Ishikawa (cell line): ENCODE measurements around the gene CUEDC1.

Source experiments
- CEBPB ChIP-seq: IDR thresholded peaks from 2 replicates; pipeline ENCODE4 v1.6.1; 2012
- CREB1 ChIP-seq: IDR thresholded peaks from 2 replicates; pipeline ENCODE4 v1.6.1; 2012; ENCODE audit warnings: low read depth
- EGR1 ChIP-seq: IDR thresholded peaks from 2 replicates; pipeline ENCODE4 v1.6.1; 2012
- EP300 ChIP-seq: IDR thresholded peaks from 2 replicates; pipeline ENCODE4 v1.6.1; 2012; ENCODE audit warnings: borderline replicate concordance
- FOXM1 ChIP-seq: IDR thresholded peaks from 2 replicates; pipeline ENCODE4 v1.6.1; 2012; ENCODE audit warnings: low read depth, borderline replicate concordance
- NFIC ChIP-seq: IDR thresholded peaks from 2 replicates; pipeline ENCODE4 v1.6.1; 2012
- RAD21 ChIP-seq: IDR thresholded peaks from 2 replicates; pipeline ENCODE4 v1.6.1; 2012; ENCODE audit warnings: low read depth
- TAF1 ChIP-seq: IDR thresholded peaks from 2 replicates; pipeline ENCODE4 v1.6.1; 2012; ENCODE audit warnings: low read depth, mild to moderate bottlenecking
- TCF12 ChIP-seq: IDR thresholded peaks from 2 replicates; pipeline ENCODE4 v1.6.1; 2012; ENCODE audit warnings: low read depth
- TEAD4 ChIP-seq: IDR thresholded peaks from 2 replicates; pipeline ENCODE4 v1.6.1; 2012
- YY1 ChIP-seq: IDR thresholded peaks from 2 replicates; pipeline ENCODE4 v1.6.1; 2012; ENCODE audit warnings: low read depth
- ZBTB7A ChIP-seq: IDR thresholded peaks from 2 replicates; pipeline ENCODE4 v1.6.1; 2012; ENCODE audit warnings: low read depth
- TF ChIP-seq, protein P1 (sequence below): IDR thresholded peaks from 2 replicates; pipeline ENCODE4 v1.6.1; 2012
- TF ChIP-seq, protein P2 (sequence below): IDR thresholded peaks from 2 replicates; pipeline ENCODE4 v1.6.1; 2012
- TF ChIP-seq, protein P3 (sequence below): IDR thresholded peaks from 2 replicates; pipeline ENCODE4 v1.6.1; 2012; ENCODE audit warnings: low read depth, mild to moderate bottlenecking

The CUEDC1 gene

DNA sequence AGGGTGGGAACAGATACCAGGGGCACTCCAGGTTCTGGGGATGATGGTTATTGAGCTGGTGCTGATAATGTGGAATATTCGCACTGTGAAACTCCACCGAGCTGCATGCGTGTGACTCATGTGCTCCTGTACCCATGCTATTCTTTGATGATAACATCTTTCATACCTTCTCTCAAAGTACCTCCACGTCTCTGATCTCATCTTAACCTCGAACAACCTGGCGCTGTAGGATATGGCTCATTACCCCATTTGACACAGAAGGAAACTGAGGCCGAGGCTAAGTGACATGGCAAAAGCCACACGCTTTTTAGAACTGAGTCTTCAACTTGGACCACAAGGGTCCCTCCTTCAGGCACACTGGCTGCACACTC is 75.1 kb downstream of the CUEDC1 start:
- TF ChIP-seq CREB1, result no peak
- TF ChIP-seq, protein P1, sequence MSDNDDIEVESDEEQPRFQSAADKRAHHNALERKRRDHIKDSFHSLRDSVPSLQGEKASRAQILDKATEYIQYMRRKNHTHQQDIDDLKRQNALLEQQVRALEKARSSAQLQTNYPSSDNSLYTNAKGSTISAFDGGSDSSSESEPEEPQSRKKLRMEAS, result no peak
- no peak for TF ChIP-seq TEAD4
- TF ChIP-seq EGR1, result no peak
- TF ChIP-seq RAD21, result no peak
- TF ChIP-seq, protein P2, sequence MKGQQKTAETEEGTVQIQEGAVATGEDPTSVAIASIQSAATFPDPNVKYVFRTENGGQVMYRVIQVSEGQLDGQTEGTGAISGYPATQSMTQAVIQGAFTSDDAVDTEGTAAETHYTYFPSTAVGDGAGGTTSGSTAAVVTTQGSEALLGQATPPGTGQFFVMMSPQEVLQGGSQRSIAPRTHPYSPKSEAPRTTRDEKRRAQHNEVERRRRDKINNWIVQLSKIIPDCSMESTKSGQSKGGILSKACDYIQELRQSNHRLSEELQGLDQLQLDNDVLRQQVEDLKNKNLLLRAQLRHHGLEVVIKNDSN, result no peak
- TF ChIP-seq EP300, result no peak
- no peak for TF ChIP-seq NFIC
- TF ChIP-seq CEBPB, result no peak
- TF ChIP-seq TAF1, result no peak
- TF ChIP-seq TCF12, result no peak
- no peak for TF ChIP-seq FOXM1

DNA sequence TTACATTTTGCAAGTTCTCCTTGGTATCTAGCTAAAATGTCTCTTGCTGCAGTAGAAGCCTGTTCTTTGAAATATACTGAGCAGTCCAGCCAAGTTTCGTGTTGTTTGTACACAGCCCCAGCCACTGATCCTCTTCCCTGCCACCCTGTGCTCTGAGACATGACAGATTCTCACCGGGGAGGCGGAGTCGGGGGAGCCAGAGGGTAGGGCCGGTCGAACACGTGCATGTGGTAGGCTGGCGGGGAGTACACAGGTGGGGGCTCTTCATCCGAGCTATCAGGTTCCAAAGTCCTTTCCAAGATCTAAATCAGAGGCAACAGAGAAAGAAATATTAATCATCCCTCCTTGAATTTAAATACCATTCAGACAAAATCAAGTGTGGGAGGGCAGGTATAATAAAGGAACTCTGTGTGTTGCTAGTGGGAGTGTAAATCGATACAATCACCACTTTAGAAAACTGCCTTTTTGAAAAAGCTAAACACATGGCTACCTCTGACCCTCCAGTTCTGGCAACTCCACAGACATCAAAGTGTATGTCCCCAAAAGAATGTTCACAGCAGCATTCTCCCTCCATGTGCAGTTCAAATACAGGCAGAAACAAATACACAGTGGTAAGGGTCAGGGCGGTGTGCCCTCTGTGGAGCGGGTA is 75.7 kb downstream of the CUEDC1 start:
- TF ChIP-seq TCF12 (peak; percentile 97), CEBPB (no peak), EP300 (peak; percentile 95), EGR1 (0 out of 2 replicates have a peak, but pooled peaks have one; percentile 27), RAD21 (no peak), TEAD4 (peak; percentile 24), FOXM1 (peak; percentile 91), TAF1 (no peak), NFIC (peak; percentile 87), CREB1 (no peak), YY1 (no peak), ZBTB7A (no peak)
- TF ChIP-seq, protein P3, sequence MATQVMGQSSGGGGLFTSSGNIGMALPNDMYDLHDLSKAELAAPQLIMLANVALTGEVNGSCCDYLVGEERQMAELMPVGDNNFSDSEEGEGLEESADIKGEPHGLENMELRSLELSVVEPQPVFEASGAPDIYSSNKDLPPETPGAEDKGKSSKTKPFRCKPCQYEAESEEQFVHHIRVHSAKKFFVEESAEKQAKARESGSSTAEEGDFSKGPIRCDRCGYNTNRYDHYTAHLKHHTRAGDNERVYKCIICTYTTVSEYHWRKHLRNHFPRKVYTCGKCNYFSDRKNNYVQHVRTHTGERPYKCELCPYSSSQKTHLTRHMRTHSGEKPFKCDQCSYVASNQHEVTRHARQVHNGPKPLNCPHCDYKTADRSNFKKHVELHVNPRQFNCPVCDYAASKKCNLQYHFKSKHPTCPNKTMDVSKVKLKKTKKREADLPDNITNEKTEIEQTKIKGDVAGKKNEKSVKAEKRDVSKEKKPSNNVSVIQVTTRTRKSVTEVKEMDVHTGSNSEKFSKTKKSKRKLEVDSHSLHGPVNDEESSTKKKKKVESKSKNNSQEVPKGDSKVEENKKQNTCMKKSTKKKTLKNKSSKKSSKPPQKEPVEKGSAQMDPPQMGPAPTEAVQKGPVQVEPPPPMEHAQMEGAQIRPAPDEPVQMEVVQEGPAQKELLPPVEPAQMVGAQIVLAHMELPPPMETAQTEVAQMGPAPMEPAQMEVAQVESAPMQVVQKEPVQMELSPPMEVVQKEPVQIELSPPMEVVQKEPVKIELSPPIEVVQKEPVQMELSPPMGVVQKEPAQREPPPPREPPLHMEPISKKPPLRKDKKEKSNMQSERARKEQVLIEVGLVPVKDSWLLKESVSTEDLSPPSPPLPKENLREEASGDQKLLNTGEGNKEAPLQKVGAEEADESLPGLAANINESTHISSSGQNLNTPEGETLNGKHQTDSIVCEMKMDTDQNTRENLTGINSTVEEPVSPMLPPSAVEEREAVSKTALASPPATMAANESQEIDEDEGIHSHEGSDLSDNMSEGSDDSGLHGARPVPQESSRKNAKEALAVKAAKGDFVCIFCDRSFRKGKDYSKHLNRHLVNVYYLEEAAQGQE, result no peak
- TF ChIP-seq, protein P2, result peak; percentile 65
- TF ChIP-seq, protein P1, result peak; percentile 87

DNA sequence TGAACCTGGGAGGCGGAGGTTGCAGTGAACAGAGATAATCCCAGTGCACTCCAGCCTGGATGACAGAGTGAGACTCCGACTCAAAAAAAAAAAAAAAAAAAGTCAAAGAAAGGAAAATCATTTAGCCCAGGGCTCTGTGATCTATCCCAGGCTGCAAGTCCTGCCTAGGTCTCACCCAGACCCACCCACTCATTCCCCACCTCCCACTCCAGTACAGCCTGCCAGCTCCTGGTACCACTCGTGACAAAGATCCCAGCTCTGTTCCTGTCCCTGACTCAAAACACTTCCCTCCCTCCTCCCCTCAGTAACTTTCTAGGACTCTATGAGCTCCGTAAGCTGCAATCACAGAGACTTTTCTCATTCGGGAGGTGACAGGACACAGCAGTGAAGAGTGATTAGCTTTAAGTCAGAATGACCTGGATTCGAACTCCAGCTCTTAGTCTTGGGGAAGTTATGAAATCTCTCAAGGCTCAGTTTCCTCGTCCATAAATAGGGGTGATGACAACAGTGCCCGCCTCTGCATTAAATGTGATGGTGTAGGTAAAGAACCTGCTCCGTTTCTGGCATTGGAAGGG is 77.3 kb downstream of the CUEDC1 start:
- TF ChIP-seq RAD21 (no peak), TEAD4 (no peak), NFIC (no peak), YY1 (no peak), EP300 (no peak), TCF12 (no peak), EGR1 (no peak), CREB1 (no peak), FOXM1 (no peak), TAF1 (no peak), CEBPB (no peak), ZBTB7A (no peak)
- TF ChIP-seq, protein P3, result no peak
- TF ChIP-seq, protein P1, result no peak
- TF ChIP-seq, protein P2, result no peak

DNA sequence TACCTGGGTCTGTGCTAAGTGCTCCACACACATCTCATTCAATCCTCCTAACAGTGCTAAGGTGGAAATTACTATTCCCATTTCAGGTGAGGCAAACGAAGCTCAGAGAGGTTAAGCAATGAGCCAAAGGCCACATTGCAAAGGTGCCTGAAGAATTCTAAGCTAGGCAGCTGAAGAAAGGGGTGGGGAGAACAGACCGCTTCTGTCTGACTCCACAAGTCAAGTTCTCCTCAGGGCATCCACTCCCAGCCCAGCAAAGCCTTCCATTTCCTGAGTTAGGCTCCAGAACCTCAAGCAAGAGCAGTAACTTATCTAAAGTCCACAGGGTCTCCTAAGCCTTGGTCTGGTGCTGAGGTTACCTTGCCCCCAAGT is 78.4 kb downstream of the CUEDC1 start:
- TF ChIP-seq EGR1 (no peak), YY1 (no peak), ZBTB7A (no peak), CEBPB (no peak), TAF1 (no peak), NFIC (no peak), CREB1 (no peak), RAD21 (no peak), TEAD4 (no peak), TCF12 (no peak), FOXM1 (no peak), EP300 (no peak)
- TF ChIP-seq, protein P3, result no peak
- TF ChIP-seq, protein P2, result no peak
- TF ChIP-seq, protein P1, result no peak
